Upper lobe of left lung (tissue), 6 donors: Measurements from ENCODE around the gene FRYL. TPM values are rescaled to one million over a fixed set of nuclear protein-coding genes. Genes with fewer than 3 reads are reported as not detected.

Experiments used
- ATAC-seq, 2 donors: fragments of 200-7000 bp; cut with Tn5 transposase; one replicate each; pipeline ENCODE4 v1.9.1; 2022; ENCODE audit warnings: mild to moderate bottlenecking in 2 of 2, moderate library complexity in 2 of 2; ENCODE audit not compliant: low FRiP score in 2 of 2
- DNase-seq, 2 donors: peaks; one replicate each; pipeline ENCODE4 v3.0.0-alpha.2; 2019 to 2020
- H3K27ac ChIP-seq, 4 donors: fragments of 200-600 bp; sonication (generic); one replicate each; pipeline ENCODE4 v1.5.1; 2016 to 2019
- H3K27me3 ChIP-seq, 4 donors: fragments of 200-600 bp; sonication (generic); one replicate each; pipeline ENCODE4 v1.5.1; 2017 to 2019
- H3K36me3 ChIP-seq, 4 donors: fragments of 200-600 bp; sonication (generic); one replicate each; pipeline ENCODE4 v1.5.1; 2016 to 2019
- H3K4me1 ChIP-seq, 4 donors: fragments of 200-600 bp; sonication (generic); one replicate each; pipeline ENCODE4 v1.5.1; 2018 to 2019
- H3K4me3 ChIP-seq, 4 donors: fragments of 200-600 bp; sonication (generic); one replicate each; pipeline ENCODE4 v1.5.1; 2017 to 2019; ENCODE audit warnings: mild to moderate bottlenecking in 2 of 4, moderate library complexity in 1 of 4
- H3K9me3 ChIP-seq, 4 donors: fragments of 200-600 bp; sonication (generic); one replicate each; pipeline ENCODE4 v1.5.1; 2018 to 2019
- EP300 ChIP-seq, 4 donors: sonication (generic); formaldehyde crosslinking; IDR thresholded peaks; one replicate each; pipeline ENCODE4 v1.5.1; 2017; ENCODE audit warnings: antibody characterized with exemption in 4 of 4, control low read depth in 2 of 4
- POLR2A ChIP-seq, 4 donors: fragments of 450-650 bp; IDR thresholded peaks; one replicate each; pipeline ENCODE4 v1.5.1; 2016 to 2017; ENCODE audit warnings: antibody characterized with exemption in 4 of 4, mild to moderate bottlenecking in 2 of 4
- POLR2AphosphoS5 ChIP-seq, 2 donors: sonication (generic); formaldehyde crosslinking; IDR thresholded peaks; one replicate each; pipeline ENCODE4 v1.5.1; 2017; ENCODE audit warnings: antibody characterized with exemption in 2 of 2
- WGBS, 2 donors: methylation state at CpG; one replicate each; pipeline ENCODE4 v1.1.5; 2017 to 2018; 5-methylcytosine and 5-hydroxymethylcytosine counted together
- total RNA-seq, 6 donors: library from RNA; depleted of rRNA in 4 of 6; stranded (reverse); fragments of >200 nt in 4 of 6; gene quantifications; one replicate each; pipeline versions ENCODE4 v1.1.0 to v1.2.1, GENCODE V29; 2016 to 2021
- TF ChIP-seq, protein P1 (sequence below), 6 experiments: fragments of 450-650 bp in 4 of 6; fragments of 200-600 bp in 2 of 6; sonication (generic) in 2 of 6; IDR thresholded peaks; one replicate each; pipeline ENCODE4 v1.5.1; 2016 to 2019; ENCODE audit warnings: antibody characterized with exemption in 6 of 6
- donor health status: DM: no; HTN: no; CAD: no; lungs with moderate emphysema.
- donor health status: DM: no; HTN: yes; CAD: no; lungs with severe emphysema.

Gene FRYL
- total RNA-seq, 6 donors from 2014 or later, result 48.6 to 96.9 (median 69.2) TPM

DNA sequence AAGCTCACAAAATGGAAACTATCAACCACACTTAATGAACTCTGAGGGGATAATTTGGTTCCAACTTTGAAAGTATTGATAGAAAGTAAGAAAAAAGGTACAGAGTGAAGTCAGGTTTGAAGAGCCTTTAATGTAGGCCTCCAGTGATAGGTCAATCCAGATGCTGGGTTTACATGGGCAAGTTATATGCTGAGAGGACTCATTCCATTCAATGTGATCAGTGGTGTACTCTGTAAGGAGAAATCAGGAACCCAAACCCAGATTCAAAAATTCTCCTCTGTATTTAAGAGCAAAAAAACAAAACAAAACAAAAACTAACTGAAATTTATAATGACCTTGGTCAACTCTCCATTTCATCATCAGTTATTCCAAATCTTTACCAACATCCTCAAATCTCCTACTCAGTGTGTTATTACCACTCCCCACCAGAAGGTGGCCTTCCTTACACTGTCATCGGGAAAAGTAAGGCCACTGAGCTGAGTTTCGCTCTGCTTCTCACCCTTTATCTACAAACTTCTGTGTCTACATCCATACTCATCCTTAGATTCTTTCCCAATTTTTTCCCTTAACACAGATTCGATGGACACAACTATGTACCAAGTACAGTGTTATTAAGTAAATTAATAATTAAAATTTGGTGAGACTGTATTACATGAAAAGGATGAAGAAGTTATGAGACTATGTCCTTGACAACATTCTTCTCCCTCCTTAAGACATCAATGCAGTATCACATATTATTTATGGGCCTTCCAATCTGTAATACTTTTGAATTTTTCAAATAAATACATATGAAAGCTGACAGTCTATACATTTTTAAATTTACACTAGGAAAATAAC is 201.7 kb downstream of the FRYL start:
- WGBS, 2 donors, result 3 to 11% methylated on average over 3 of the region's 3 CpGs
- H3K27me3 ChIP-seq, result no peaks in the 10 kb centered on the region
- no peaks in the 10 kb centered on the region for H3K4me1 ChIP-seq
- TF ChIP-seq, protein P1, sequence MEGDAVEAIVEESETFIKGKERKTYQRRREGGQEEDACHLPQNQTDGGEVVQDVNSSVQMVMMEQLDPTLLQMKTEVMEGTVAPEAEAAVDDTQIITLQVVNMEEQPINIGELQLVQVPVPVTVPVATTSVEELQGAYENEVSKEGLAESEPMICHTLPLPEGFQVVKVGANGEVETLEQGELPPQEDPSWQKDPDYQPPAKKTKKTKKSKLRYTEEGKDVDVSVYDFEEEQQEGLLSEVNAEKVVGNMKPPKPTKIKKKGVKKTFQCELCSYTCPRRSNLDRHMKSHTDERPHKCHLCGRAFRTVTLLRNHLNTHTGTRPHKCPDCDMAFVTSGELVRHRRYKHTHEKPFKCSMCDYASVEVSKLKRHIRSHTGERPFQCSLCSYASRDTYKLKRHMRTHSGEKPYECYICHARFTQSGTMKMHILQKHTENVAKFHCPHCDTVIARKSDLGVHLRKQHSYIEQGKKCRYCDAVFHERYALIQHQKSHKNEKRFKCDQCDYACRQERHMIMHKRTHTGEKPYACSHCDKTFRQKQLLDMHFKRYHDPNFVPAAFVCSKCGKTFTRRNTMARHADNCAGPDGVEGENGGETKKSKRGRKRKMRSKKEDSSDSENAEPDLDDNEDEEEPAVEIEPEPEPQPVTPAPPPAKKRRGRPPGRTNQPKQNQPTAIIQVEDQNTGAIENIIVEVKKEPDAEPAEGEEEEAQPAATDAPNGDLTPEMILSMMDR (IDR thresholded peaks at IDR 0.05), result peak; percentile 70 to 90 (median 86)
- TF ChIP-seq EP300 (IDR thresholded peaks at IDR 0.05), result no peak
- ATAC-seq, result peak; percentile 87 to 93
- H3K27ac ChIP-seq, result peak overlapping the region in 1 of 4 donors; percentile 0
- H3K4me3 ChIP-seq, result no peak overlapping the region
- no peaks in the 10 kb centered on the region for H3K9me3 ChIP-seq
- peak in 1 of 2 donors; percentile 50 for DNase-seq
- H3K36me3 ChIP-seq, result peaks cover 6 to 64% (median 28%) of the 10 kb centered on the region in 4 donors

DNA sequence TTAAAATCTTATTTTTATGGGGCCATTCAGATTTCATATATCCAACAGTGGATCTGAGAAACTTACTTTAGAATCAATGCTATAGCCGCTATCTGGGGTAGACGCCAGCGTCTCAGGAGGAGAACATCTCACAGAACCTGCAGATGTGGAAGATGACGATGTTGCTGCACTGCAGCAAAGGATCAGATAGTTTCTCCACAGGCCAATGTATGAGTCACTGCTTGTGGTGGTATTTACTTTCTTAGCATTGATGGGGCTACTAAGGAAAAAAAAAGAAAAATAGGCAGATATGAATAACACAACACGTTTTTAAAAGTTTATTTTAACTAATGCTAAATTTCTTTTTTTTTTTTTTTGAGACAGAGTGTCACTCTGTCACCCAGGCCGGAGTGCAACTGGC is 204.1 kb downstream of the FRYL start:
- DNase-seq, result no peak
- TF ChIP-seq POLR2A (IDR thresholded peaks at IDR 0.05) (no peak), EP300 (IDR thresholded peaks at IDR 0.05) (no peak), POLR2AphosphoS5 (IDR thresholded peaks at IDR 0.05) (no peak)
- TF ChIP-seq, protein P1 (IDR thresholded peaks at IDR 0.05), result no peak

DNA sequence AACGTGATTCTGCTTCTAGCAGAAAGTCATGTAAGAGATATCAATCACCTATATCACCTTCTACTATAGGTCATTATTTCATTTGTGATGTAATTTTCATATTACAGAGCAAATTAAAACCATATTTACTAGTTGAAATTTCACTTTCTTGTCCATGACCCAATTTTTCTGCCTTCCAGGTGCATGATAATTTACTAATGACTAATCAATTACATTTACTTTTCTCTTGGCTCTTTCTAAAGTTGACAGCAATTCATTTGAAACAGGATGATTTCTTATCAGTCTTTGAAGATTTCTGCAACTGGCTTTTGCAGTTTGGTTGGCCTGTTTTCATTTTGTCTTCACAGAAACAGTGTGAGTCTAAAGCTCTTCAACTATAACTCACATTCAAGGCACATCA is 208.6 kb downstream of the FRYL start:
- H3K4me3 ChIP-seq, result no peak overlapping the region
- ATAC-seq, result no peak
- no peaks in the 10 kb centered on the region for H3K27me3 ChIP-seq
- DNase-seq, result no peak
- H3K9me3 ChIP-seq, result no peaks in the 10 kb centered on the region
- TF ChIP-seq, protein P1 (IDR thresholded peaks at IDR 0.05), result no peak
- TF ChIP-seq POLR2A (IDR thresholded peaks at IDR 0.05) (no peak), POLR2AphosphoS5 (IDR thresholded peaks at IDR 0.05) (no peak), EP300 (IDR thresholded peaks at IDR 0.05) (no peak)
- H3K36me3 ChIP-seq, result peaks cover 16 to 90% (median 51%) of the 10 kb centered on the region in 4 donors
- no peaks in the 10 kb centered on the region for H3K4me1 ChIP-seq
- H3K27ac ChIP-seq, result no peak overlapping the region
- WGBS, 2 donors, result 80 to 82% methylated on average over 1 of the region's 1 CpG

More for the DNA sequence above, 204.1 kb downstream of the FRYL start:
- Histone ChIP-seq H3K27me3 (no peaks in the 10 kb centered on the region), H3K4me1 (no peaks in the 10 kb centered on the region), H3K27ac (no peak overlapping the region), H3K9me3 (no peaks in the 10 kb centered on the region), H3K4me3 (no peak overlapping the region), H3K36me3 (peaks cover 10 to 66% (median 32%) of the 10 kb centered on the region in 4 donors)
- 89 to 91% methylated on average over 6 of the region's 6 CpGs for WGBS, 2 donors
- no peak for ATAC-seq

DNA sequence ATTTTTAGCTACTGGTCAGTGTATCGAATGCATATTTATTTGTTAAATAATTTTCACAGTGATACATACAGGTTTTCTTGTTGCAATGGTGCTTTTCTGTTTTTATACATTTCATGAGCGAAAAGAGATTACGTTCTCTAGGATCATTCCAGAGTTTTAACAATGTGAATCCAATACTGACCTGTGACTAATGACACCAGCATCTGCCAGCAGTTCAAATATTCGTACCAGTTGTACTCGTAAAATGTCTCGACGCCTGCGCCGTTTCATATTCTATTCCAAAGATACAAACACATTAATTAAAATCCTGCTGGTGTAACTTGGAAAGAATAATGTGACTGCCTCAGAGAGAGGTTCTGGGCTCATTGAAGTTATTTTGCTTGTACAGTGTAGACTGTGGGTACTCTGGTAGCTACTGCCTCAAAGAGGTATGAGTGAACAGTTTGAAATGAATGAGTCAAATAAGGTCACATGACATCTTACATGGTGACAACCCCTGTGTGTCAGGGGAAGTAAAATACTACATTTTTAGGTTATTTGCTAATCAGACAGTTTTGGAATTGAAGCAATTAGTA is 209.3 kb downstream of the FRYL start:
- H3K27me3 ChIP-seq, result no peaks in the 10 kb centered on the region
- DNase-seq, result no peak
- no peak overlapping the region for H3K4me3 ChIP-seq
- ATAC-seq, result no peak
- no peaks in the 10 kb centered on the region for H3K4me1 ChIP-seq
- H3K9me3 ChIP-seq, result no peaks in the 10 kb centered on the region
- WGBS, 2 donors, result 96 to 98% methylated on average over 9 of the region's 9 CpGs
- TF ChIP-seq POLR2AphosphoS5 (IDR thresholded peaks at IDR 0.05) (no peak), EP300 (IDR thresholded peaks at IDR 0.05) (no peak), POLR2A (IDR thresholded peaks at IDR 0.05) (no peak)
- TF ChIP-seq, protein P1 (IDR thresholded peaks at IDR 0.05), result no peak
- H3K27ac ChIP-seq, result no peak overlapping the region
- peaks cover 16 to 85% (median 44%) of the 10 kb centered on the region in 4 donors for H3K36me3 ChIP-seq
